ENCODE results near the gene CASP12.

The CASP12 gene

DNA sequence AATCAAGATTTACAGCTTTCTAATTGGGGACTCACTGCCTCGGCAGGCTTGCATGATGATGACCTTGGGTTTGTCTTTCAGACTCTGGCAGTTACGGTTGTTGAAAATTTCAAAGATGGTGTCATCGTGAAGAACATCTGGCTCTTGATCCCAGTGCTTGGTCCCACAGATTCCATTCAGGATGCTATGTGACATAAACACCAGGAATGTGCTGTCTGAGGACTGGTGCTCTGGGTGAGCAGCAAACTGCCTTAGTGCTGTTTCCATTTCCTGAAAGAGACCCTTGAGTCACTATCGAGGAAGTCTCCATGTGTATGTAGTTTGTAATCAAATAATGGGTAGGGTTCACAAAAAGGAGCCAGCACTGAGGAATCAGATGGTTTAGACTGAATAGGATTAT, 7.1 kb downstream of the CASP12 start:
- DNase-seq = no peak

DNA sequence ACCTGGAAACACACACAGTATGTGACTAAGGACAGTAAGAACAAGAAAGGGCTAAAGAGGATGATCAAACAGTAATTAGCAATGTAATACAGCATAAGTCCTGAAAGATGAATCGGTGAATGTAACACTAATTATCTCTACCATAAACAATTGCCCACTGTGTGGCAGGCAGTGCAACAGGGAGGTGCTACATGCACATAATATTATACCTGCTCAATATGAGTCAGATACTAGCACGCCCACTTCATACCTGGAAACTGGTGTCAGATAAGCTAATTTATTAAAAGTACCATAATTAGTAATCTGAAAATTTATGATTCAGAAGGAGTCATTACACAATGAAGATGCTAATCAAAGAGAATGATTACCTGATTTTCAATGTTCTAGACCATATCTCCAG, 14.9 kb downstream of the CASP12 start:
- no peak for DNase-seq

DNA sequence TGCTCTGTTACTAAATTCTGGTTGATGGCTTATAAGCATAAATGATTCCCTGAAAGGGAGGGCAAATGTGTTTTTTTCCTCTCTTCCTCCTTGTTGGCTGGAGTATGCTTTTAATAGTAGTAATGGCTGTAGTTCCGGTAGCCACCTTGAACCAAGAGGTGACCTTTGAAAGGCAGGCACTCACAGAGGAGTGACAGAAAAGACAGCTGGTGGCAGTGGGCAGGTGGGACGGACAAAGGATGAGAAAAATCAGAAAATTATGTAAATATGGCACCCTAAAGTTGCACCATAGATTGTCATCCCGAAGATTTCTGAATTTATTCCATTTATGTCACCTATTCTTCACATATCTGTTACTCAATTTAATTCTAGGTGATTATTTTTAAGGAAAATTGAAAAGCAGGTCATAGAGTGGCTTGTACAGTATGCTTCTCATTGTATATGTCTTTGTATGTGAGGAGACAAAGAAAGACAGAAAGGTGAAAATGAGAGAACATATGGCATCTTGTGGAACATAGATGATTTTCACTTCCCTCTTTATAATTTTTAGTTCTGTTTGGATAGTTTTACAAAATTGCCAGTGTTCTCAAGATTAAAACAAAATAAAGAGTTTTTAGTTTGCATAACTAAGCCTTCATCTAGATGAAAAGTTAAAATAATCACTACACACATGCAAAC, 17.0 kb downstream of the CASP12 start:
- DNase-seq = no peak

DNA sequence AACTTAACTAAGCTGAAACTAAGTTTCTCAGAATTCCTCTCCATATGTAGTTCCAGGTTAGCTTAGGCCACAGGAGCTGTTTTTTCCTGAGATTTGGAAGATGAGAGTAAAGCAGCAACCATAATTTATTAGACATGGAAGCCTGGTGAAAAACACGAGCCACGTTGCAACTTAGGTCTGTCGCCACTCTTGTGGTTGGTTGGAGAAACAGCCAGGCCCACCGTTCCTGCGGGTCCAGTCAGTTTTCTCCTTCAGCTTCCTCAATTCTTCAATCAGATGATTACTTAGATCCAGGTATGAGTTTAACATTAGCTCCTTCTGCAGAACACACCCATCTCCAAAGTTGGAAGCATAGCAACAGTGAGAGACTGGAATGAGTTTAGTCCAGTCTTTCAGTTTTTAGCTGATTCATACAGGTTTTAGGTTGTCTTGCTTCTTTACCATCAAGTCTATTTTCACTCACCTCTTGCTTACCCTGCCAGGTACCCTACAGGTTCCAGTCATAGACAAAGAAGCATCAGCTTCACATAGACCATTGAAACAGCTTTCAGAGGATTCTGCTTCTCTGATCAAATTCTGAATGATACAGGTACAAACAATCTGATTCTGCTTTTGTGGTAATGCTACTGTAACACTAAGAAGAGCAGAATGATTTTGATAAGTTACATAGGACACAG, 18.6 kb downstream of the CASP12 start:
- no peak for DNase-seq

DNA sequence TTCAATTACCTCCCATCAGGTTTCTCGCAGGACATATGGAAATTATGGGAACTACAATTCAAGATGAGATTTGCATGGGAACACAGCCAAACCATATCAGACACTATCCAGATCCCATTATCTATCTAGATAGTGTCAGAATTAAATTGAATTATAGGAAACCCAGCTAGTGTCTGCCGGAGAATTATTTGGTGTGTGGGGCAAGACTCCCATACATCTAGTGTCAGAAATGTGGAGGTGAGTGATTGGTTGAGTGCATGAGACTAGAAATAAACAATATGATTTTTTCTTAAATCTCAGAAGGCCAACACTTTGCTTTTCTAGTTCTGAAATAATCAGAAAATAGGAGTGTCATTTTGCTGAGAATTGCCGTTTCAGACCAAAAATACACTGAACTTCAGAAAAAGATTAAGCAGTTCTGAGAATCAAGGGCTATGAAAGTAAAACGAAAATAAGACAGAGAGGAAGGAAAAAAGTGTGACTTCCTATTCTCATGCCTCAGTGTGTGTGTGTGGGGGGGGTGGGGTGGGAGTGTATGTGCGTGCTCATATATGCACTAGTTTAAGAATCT, 21.3 kb downstream of the CASP12 start:
- no peak for DNase-seq

DNA sequence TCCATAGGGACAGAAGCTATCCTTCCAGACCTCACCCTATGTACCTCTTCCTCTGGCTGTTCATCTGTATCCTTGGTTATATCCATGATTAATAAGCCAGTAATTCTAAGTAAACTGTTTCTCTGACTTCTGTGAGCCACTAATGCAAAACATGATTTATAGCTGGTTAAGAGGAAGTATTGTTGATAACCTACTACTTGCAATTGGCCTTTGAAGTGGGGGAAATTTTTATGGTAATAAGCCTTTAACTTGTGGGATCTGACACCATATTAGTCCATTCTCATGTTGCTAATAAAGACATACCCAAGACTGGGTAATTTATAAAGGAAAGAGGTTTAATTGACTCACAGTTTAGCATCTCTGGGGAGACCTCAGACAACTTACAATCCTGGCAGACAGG, 21.9 kb downstream of the CASP12 start:
- no peak for DNase-seq

DNA sequence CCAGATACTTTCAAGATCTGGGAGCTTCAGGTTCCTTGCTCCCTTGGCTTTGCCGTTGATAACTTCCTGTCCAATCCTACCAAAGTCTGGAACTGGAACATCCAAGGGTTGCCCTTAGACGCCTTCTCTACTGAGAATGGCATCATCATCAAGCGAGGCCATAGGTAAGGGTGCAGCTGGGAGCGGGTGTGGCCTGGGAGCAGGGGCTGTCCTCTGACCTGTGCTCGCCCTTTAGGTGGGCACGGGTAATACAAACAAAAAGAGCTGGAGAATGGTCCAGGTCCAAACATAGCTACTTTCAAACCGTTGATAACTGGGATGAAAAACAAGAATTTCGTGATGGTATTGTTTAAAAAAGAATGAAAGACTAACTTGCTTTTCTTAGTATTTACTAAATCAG, 25.0 kb downstream of the CASP12 start:
- DNase-seq = no peak

DNA sequence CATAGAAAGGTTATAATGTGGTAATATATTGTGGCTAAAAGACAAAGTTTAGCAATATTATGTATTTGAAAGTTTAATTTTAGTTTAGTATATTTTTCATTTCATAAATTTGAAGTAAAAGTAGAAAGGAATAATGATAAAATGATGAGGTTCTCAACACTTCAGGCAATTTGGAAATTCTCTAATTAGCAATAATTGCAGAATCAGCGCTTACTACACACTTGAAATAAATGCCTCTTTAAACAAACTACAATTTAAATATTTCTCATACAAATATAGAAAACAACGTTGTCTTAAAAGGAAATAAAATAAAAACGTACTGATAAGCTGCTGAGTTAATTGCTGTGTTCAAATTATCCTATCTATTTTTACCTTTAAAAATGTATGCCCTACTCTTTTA, 25.9 kb downstream of the CASP12 start:
- no peak for DNase-seq

DNA sequence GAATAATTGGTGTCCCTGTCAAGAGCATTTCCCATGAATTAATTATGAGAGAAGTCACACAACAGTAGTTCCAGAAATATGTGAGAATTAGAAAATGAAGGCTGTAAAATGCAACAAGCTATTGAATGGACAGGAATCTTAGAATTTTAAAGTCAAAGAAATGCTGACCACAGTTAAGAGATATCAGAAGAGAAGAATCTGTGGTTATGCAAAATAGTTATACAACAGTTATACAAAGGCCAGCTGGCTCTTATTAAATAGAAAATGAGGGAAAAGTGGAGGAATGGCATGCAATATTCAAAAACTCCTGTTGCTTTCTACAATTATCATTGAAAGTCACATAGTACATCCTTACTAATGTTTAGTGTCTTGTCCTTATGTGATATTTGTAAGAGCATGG, 27.4 kb downstream of the CASP12 start:
- DNase-seq = no peak

DNA sequence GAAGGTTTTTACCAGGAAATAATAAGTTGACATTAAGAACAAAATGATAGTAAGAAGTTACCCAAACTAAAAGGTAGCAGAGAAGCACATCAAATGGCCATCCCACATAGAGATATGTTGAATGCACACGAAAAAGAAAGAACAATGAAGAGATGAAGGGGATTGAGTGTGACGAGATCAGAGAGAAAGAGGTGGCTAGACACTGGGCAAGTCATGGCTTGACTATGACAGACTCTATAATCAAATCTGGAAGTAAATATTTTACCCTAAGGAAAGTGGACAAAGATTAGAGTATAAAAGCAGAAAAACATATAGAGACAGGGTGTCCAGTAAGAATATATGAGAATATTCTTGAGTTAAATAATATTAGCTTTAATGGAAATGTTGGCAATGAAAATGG, 31.4 kb downstream of the CASP12 start:
- DNase-seq = no peak

DNA sequence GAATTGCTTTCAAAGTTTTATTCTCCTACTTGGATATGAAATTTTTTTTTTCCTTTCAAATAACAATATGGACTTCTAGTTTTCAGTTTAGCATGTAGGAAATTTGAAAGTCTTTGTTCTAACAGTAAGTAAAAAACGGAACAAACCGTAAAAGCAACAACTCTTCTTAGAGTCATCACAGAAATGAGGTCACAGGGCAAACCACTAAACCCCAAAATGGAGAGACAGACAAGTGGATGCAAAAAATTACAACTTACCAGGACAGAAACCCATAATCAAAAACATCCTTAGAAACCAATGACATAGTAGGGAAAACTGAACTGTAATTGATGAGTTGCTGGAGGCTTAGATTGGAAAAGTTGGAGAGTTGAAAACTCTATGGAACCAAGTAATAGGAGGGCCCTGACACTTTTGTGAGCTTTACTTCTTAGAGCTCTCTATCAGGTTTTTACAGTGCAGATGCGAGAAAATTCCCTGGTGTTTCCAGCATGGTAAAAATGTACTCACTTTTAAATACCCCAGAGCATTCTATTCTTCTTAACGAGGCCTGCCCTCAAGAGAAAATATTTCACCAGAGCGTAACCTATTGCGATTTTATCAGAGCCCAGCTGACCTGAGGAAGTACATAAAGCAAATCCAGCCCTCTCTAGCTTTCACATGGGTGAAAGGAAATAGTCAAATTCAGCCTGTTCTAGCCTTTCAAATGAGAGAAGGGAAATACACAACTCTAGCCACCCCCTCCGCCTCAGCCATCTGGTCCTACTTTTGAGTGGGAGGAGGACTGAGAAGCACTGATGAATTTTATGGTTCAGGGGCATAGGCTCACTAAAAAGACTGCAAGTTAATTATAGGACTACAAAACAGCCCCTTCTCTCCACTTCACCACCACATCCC, 39.1 kb downstream of the CASP12 start:
- peak; percentile 24 for DNase-seq

DNA sequence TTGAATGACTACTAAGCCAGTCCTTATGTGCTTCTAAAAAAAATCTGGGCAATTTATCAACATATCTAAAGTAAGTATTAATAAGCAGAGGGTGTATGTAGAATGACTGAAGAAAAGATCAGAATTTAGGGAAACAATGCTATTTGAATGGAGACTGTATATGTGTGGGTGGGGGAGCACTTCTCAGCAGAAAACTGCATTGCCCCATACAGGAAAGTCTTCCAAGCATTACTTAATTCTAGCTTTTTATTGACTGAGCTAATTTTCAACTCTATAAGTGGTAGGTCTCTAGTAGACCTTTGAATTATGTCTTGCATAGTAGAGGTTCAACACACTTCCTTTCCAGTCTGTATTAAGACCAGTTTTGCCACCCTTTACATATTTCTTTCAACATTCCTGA, 41.7 kb downstream of the CASP12 start:
- no peak for DNase-seq

DNA sequence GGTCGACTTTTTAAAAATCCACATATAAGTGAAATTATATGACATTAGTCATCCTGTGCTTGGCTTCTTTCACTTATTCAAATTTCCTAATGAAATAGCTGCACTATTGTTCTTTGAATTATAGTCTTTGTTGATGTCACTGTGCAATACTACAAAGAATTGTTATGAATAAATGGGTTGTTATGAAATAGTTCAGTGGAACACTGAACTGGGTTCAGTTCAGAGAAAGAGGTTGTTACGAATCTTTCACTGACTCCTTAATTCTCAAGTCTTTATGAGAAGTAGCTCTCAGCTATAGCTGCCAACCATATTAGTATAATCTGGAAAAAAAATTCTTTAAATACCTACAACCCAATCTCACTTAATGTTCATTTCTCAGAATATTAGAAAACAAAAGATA, 42.3 kb downstream of the CASP12 start:
- no peak for DNase-seq

DNA sequence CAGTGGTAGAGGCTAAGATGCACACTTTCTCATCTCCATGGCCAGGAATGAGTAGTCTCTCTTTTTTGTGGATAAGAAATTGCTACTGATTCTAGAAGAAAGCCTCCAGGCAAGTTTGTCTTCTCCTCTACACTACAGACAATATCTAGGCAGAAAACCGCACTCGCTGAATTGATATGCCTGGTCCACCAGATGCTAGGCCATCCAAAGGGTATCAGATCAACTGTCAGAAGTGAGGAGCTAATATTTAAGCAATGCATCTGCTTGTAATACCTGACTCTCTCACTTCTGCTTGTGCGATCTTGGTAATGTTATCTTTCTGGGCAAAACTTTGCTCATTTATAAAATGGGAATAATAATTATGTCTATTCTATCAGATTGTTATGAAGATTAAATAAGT, 45.0 kb downstream of the CASP12 start:
- no peak for DNase-seq

DNA sequence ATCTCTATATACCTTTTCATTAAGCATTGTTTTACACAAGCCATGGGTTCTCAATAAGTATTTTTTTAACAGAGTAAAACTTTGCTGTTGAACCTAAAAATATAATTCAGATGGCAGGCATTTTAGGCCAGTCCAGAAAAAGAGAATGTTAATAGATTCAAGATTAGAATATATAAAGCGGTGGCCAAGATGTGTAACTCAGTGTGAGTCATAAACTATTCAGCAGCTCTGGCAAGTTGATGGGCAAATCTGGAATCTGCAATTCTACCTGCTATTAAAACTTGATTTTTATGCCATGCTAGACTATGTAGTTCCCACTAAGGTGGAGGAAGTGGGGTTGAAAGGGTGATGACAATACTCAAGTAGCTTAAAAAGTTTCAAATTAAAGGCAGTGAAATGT, 45.4 kb downstream of the CASP12 start:
- no peak for DNase-seq

DNA sequence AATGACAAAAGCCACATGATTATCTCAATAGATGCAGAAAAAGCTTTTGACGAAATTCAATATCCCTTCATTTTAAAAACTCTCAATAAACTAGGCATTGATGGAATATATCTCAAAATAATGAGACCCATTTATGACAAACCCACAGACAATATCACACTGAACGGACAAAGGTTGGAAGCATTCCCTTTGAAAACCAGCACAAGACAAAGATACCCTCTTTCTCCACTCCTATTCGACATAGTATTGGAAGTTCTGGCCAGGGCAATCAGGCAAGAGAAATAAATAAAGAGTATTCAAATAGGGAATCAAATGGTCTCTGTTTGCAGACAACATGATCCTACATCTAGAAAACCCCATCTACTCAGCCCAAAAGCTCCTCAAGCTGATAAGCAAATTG, 52.0 kb downstream of the CASP12 start:
- no peak for DNase-seq

DNA sequence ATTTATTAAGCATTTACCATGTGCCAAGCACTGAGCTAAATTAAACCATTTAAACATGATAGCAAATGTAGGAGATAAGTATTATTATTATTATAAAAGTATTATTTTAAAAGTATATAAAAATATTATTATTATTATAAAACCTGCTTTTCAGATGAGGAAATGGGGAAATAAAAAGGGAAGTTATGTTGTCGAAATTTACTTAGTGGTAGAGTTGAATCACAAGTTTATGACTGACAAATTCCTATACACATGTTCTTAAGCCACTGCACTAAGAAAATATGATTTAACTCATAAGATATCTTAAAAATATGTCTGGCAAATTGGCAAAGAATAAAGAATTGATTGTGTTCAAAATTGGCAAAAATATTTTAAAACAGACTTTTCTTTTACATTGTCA, 53.8 kb downstream of the CASP12 start:
- no peak for DNase-seq

DNA sequence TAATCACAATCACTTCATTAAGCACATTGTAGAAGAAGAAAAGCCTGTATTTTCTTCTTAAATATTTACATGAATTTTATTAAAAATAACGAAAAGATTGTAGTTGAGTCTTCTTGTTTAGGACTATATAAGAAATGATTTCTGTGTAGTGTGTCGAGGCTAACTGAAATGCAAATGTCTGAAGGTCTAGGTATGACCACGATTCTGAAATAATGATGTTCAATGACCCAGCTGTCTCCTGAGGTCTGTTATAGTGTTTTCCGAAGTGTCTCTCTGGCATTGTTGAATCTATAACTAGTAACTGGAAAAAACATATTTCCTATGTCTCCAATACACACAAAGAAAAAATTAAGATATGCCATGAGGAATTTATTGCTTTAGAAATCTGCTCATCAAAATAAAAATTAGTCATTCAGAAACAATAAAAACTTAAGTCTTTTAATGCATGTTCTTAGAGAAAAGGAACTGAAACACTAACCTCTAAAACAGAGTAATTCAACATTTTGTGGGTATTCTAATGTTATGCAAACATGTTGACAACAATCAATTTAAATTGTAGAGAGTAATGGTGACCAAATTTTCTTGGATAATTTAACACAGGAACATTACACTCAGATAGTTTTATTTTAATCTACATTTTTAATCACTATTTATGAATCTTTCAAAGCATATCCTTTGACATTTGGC, 55.0 kb downstream of the CASP12 start:
- no peak for DNase-seq

DNA sequence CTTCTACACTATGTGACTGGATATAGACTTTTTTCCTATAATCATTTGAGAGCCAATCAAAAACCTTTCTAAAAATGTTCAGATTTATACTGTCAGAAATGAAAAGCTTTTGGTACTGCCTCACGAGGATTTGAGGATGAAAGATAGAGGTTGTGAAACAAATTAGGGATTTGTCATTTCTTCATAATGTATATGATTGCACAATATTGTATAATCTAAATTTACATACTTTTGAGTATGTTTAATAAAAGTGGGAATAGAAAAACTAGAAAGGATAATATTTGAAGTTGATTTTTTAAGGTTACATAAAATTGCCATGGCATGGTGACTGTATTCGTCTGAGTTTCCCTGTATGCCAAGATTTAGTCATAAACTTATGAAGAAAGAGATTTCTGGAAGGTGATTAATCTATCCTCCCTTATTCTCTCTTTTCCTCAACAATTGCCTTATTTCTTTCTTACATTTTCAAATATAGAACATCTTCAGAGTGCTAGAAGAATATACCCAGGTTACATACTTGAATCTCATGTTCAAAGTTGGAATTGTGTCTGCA, 56.2 kb downstream of the CASP12 start:
- no peak for DNase-seq

DNA sequence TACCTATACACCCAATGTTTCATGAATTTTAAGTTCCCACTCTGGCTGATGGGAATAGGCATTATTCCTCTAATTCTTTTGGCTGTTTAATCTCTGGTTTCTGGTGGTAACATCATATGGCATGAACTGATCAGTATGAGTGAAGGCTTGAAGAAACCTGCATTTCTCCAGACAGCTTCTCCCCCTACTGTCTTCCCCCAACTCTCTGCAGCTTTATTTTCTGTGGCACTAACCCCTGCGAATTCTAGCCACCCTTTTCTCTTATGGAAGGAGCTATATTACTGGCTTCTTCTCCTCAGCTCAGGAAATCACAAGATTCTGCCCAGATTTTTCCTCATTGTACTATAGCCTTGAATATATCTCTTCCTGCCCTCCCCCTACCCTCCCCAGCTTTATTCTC, 57.1 kb downstream of the CASP12 start:
- DNase-seq = no peak

DNA sequence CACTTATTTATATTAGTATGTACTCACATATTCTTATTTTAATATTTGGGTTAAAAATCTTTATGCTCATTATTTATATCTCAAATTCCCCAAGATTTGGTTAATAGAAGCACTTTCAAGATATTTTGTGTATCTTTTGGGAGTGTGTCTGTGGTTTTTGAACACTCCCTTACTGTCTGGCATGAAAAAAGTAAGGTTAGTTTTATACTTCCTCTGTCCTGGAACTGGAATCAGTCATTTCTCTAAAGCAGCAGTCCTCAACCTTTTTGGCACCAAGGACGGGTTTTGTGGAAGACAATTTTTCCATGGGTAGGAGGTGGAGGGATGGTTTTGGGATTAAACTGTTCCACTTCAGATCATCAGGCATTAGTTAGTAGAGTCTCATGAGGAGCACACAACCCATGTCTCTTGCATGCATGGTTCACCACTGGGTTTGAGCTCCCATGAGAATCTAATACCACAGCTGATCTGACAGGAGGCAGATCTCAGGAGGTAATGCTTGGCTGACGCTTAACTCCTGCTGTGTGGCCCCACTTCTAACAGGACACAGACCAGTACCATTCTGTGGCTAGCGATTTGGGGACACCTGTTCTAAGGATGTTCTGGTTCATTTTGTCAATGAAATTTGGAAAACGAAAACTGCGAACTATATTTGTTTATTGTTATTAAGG, 60.2 kb downstream of the CASP12 start:
- DNase-seq = no peak

DNA sequence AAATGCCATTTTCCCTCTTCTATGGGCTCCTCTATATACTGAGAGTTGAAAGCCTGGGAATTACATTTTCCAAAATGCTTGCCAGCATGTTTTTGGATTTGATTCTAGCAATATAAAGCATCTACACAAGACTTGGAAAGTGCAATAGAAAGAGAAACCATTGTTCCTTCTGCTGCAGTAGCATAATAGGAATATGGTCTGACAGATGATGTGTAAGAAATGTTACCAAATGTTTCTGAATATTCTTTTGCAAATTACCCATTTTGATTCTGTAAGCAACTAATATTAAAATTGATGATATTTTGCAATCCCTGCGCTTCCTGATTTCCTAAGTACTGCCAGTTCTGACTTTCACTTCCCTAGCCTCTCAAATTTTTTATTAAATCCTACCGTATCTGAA, 61.6 kb downstream of the CASP12 start:
- DNase-seq = no peak
